HepG2 (cell line): ENCODE data around the gene DCAF8L1. TPM values are rescaled to one million over a fixed set of nuclear protein-coding genes. Genes with fewer than 3 reads are reported as not detected.

Experiments used
- ATAC-seq: fragments of 200-7000 bp; cut with Tn5 transposase; 3 replicates; pipeline ENCODE4 v1.9.1; 2020; ENCODE audit warnings: mild to moderate bottlenecking, moderate library complexity
- Bru-seq: library from RNA; stranded (reverse); fragments of 400-500 nt; gene quantifications from one replicate; lab custom pipeline; 2021; lab: Mats Ljungman, UMichigan
- BruChase-seq, 2 experiments: library from RNA; stranded (reverse); fragments of 400-500 nt; gene quantifications; one replicate each; lab custom pipeline; 2021; lab: Mats Ljungman, UMichigan
- BruUV-seq: library from RNA; stranded (reverse); fragments of 400-500 nt; replicated peaks from 2 replicates; lab custom pipeline; 2021; lab: Mats Ljungman, UMichigan
- CTCF ChIA-PET: fragments of 300-600 bp; formaldehyde crosslinking; extraction: SDS; loops from one replicate; lab custom pipeline; 2021; ENCODE audit warnings: low total read pairs, inconsistent platforms, low intra/inter-chr PET ratio; lab: Yijun Ruan, JAX
- POLR2A ChIA-PET: fragments of 350-600 bp; sonication (Branson Sonifier 250); formaldehyde crosslinking; loops from one replicate; lab custom pipeline; 2020; ENCODE audit warnings: antibody characterized with exemption, inconsistent platforms; lab: Yijun Ruan, JAX
- DNase-seq: peaks from one replicate; pipeline ENCODE4 v3.0.0-alpha.2; 2015; ENCODE audit warnings: low spot score
- FAIRE-seq: peaks from 3 replicates; lab custom pipeline; 2011; peaks lifted over from hg19 to GRCh38; lab: Jason Lieb, UNC
- H2AFZ ChIP-seq: one replicate; pipeline ENCODE4 v1.6.1; 2011; ENCODE audit warnings: low read length, inconsistent platforms
- H3K27ac ChIP-seq: fragments of 300-600 bp; 3 replicates; pipeline ENCODE4 v1.8.0; 2011; ENCODE audit warnings: mixed run types, mild to moderate bottlenecking, mixed read lengths, low read length, inconsistent platforms; ENCODE audit not compliant: insufficient read depth; ENCODE audit errors: extremely low read length
- H3K27me3 ChIP-seq, 2 experiments: fragments of 200-600 bp in 1 of 2; 2 replicates in 1 of 2; 3 replicates in 1 of 2; pipeline versions ENCODE4 v1.6.0 to v1.8.0; 2011; ENCODE audit warnings: low read length in 2 of 2, mild to moderate bottlenecking in 2 of 2, moderate library complexity in 2 of 2, inconsistent platforms in 1 of 2; ENCODE audit not compliant: insufficient read depth in 2 of 2, control insufficient read depth in 1 of 2
- H3K36me3 ChIP-seq, 2 experiments: fragments of 200-600 bp in 1 of 2; replicated peaks in 1 of 2; 2 replicates in 1 of 2; 3 replicates in 1 of 2; pipeline versions ENCODE4 v1.5.1 to v1.8.0; 2011; ENCODE audit warnings: low read length in 2 of 2, inconsistent platforms in 1 of 2; ENCODE audit not compliant: insufficient read depth in 2 of 2, control insufficient read depth in 1 of 2
- H3K4me1 ChIP-seq: 2 replicates; pipeline ENCODE4 v1.5.1; 2012; ENCODE audit warnings: low read length, inconsistent platforms; ENCODE audit not compliant: insufficient read depth
- H3K4me2 ChIP-seq: 2 replicates; pipeline ENCODE4 v1.6.0; 2011; ENCODE audit warnings: low read depth, low read length, inconsistent platforms
- H3K4me3 ChIP-seq, 3 experiments: fragments of 200-600 bp in 1 of 3; sonication (generic), shearing (Covaris generic) in 1 of 3; replicated peaks in 1 of 3; 2 replicates each; pipeline ENCODE4 v1.5.1; 2011 to 2016; ENCODE audit warnings: low read length in 3 of 3, inconsistent platforms in 2 of 3, low read depth in 2 of 3, mild to moderate bottlenecking in 2 of 3, control low read depth in 1 of 3, mixed read lengths in 1 of 3; ENCODE audit not compliant: insufficient read depth in 1 of 3
- H3K79me2 ChIP-seq: one replicate; pipeline ENCODE4 v1.6.1; 2011; ENCODE audit warnings: low read length, inconsistent platforms; ENCODE audit not compliant: insufficient read depth
- H3K9ac ChIP-seq: 2 replicates; pipeline ENCODE4 v1.6.0; 2011; ENCODE audit warnings: mild to moderate bottlenecking, low read depth, low read length, inconsistent platforms; ENCODE audit not compliant: insufficient read depth
- H3K9me3 ChIP-seq: 2 replicates; pipeline ENCODE4 v1.5.1; 2012; ENCODE audit warnings: mild to moderate bottlenecking, low read length
- H4K20me1 ChIP-seq: 2 replicates; pipeline ENCODE4 v1.6.0; 2011; ENCODE audit warnings: inconsistent platforms, mild to moderate bottlenecking, low read length, moderate library complexity; ENCODE audit not compliant: insufficient read depth
- EHMT2 ChIP-seq: fragments of 200-600 bp; sonication (generic); IDR thresholded peaks from 2 replicates; pipeline ENCODE4 v1.7.0; 2017; ENCODE audit warnings: antibody characterized with exemption, low read depth, low read length, borderline replicate concordance
- FOXK1 ChIP-seq: sonication (generic); formaldehyde crosslinking; IDR thresholded peaks from 2 replicates; pipeline ENCODE4 v1.4.0; 2020; ENCODE audit warnings: low read depth, missing genetic modification reagents, borderline replicate concordance
- IRX3 ChIP-seq: sonication (generic); formaldehyde crosslinking; IDR thresholded peaks from 2 replicates; pipeline ENCODE4 v1.8.1; 2023; ENCODE audit warnings: mild to moderate bottlenecking, low read depth, missing genetic modification reagents, borderline replicate concordance
- MYC ChIP-seq: sonication (generic); formaldehyde crosslinking; IDR thresholded peaks from 2 replicates; pipeline ENCODE4 v1.9.0; 2021; ENCODE audit warnings: missing genetic modification reagents, borderline replicate concordance
- NR2F2 ChIP-seq: IDR thresholded peaks from 2 replicates; pipeline ENCODE4 v1.6.1; 2012; ENCODE audit warnings: low read depth, inconsistent platforms, borderline replicate concordance
- RAD21 ChIP-seq: fragments of 450-650 bp; formaldehyde crosslinking; IDR thresholded peaks from 2 replicates; pipeline ENCODE4 v1.5.0; 2020; ENCODE audit warnings: mild to moderate bottlenecking
- RBM39 ChIP-seq: fragments of 200-400 bp; formaldehyde crosslinking; IDR thresholded peaks from one replicate; pipeline ENCODE4 v1.6.1; 2018; ENCODE audit warnings: antibody characterized with exemption, mild to moderate bottlenecking, low read depth, low read length; ENCODE audit not compliant: poor library complexity, severe bottlenecking
- RELA ChIP-seq: sonication (generic); formaldehyde crosslinking; IDR thresholded peaks from 2 replicates; pipeline ENCODE4 v1.4.0; 2020; ENCODE audit warnings: missing genetic modification reagents
- SRSF1 ChIP-seq: fragments of 200-400 bp; formaldehyde crosslinking; optimal IDR thresholded peaks from 2 replicates; pipeline ENCODE3; 2017; ENCODE audit warnings: mild to moderate bottlenecking, low read depth, low read length, moderate library complexity
- TBX3 ChIP-seq: fragments of 450-650 bp; IDR thresholded peaks from 2 replicates; pipeline ENCODE4 v1.6.1; 2017; ENCODE audit warnings: antibody characterized with exemption, mild to moderate bottlenecking, inconsistent platforms, borderline replicate concordance
- TCF12 ChIP-seq, 2 experiments: fragments of 450-650 bp in 1 of 2; sonication (generic) in 1 of 2; formaldehyde crosslinking in 1 of 2; IDR thresholded peaks; 2 replicates each; pipeline versions ENCODE4 v1.6.1 to v1.8.0; 2017 to 2022; ENCODE audit warnings: antibody characterized with exemption in 1 of 2, mild to moderate bottlenecking in 1 of 2, missing genetic modification reagents in 1 of 2, moderate library complexity in 1 of 2
- ZBTB42 ChIP-seq: sonication (generic); formaldehyde crosslinking; IDR thresholded peaks from 2 replicates; pipeline ENCODE4 v1.5.0; 2020; ENCODE audit warnings: mild to moderate bottlenecking, missing genetic modification reagents
- ZNF274 ChIP-seq: sonication (generic); formaldehyde crosslinking; IDR thresholded peaks from 2 replicates; pipeline ENCODE4 v1.5.1; 2020; ENCODE audit warnings: mild to moderate bottlenecking, missing genetic modification reagents
- ZNF337 ChIP-seq: sonication (generic); formaldehyde crosslinking; IDR thresholded peaks from 2 replicates; pipeline ENCODE4 v1.5.1; 2020; ENCODE audit warnings: missing genetic modification reagents, low read depth, mild to moderate bottlenecking, borderline replicate concordance
- ZNF460 ChIP-seq: sonication (generic); formaldehyde crosslinking; IDR thresholded peaks from 2 replicates; pipeline ENCODE4 v1.5.1; 2020; ENCODE audit warnings: missing genetic modification reagents, mild to moderate bottlenecking, borderline replicate concordance
- ZNF503 ChIP-seq: sonication (generic); formaldehyde crosslinking; IDR thresholded peaks from 2 replicates; pipeline ENCODE4 v1.4.0; 2020; ENCODE audit warnings: missing genetic modification reagents
- ZNF652 ChIP-seq: IDR thresholded peaks from 2 replicates; pipeline ENCODE4 v1.6.1; 2016; ENCODE audit warnings: low read depth, borderline replicate concordance
- WGBS: methylation state at CpG from one replicate; pipeline ENCODE4 v1.1.6; 2017; ENCODE audit warnings: low lambda C conversion rate; 5-methylcytosine and 5-hydroxymethylcytosine counted together
- in situ Hi-C: cut with HindIII; loops from 2 replicates; pipeline ENCODE4 v1.10.0; 2017; ENCODE audit warnings: low pct_unique_long_range_greater_than_20kb; ENCODE audit not compliant: extremely low pct_ligation_motif_present
- intact Hi-C: fragments of 100-400 bp; cut with micrococcal nuclease; formaldehyde crosslinking; loops from one replicate; pipeline ENCODE4 v1.10.0; 2022; ENCODE audit not compliant: unreplicated experiment
- long read RNA-seq, 2 experiments: library from RNA in 1 of 2; library from polyadenylated mRNA in 1 of 2; stranded (forward) in 1 of 2; unstranded in 1 of 2; transcript quantifications; one replicate each; pipeline ENCODE4 v2.0.0, GENCODE V29; 2019 to 2022
- polyA minus RNA-seq, 3 experiments: library from RNA; depleted of rRNA, polyadenylated mRNA; stranded (reverse); fragments of >200 nt; gene quantifications; 2 replicates each; pipeline ENCODE4 v1.2.3, GENCODE V29; 2011; ENCODE audit warnings: low replicate concordance in 1 of 3
- polyA plus RNA-seq, 8 experiments: library from polyadenylated mRNA; depleted of rRNA in 3 of 8; stranded (reverse) in 7 of 8; unstranded in 1 of 8; fragments of >200 nt; fragmentation: Illumina TruSeq in 4 of 8; extraction: Trizol in 4 of 8; gene quantifications; 2 replicates each; pipeline versions ENCODE4 v1.2.1 to v1.2.3, GENCODE V29; 2011 to 2016; ENCODE audit warnings: low read depth in 4 of 8, missing spikeins in 1 of 8, mixed read lengths in 1 of 8; ENCODE audit not compliant: insufficient read depth in 1 of 8
- total RNA-seq, 5 experiments: library from RNA; depleted of rRNA; stranded (reverse); fragments of >200 nt; fragmentation: Illumina TruSeq; extraction: Trizol; gene quantifications; 2 replicates each; pipeline ENCODE4 v1.2.3, GENCODE V29; 2016; ENCODE audit warnings: low read depth in 1 of 5

Gene DCAF8L1
- total RNA-seq (2016; rRNA removed; fragmentation: Illumina TruSeq; extraction: Trizol) (not detected in 2 replicates), polyA plus RNA-seq (2011; rRNA removed) (not detected in 2 replicates), polyA minus RNA-seq (2011; rRNA and poly(A)+ RNA removed; ENCODE audit: low replicate concordance) (not detected in 2 replicates), Bru-seq, nascent RNA (not detected), BruChase-seq, experiment 1, labeled RNA remaining after a 6-hour chase (not detected), BruChase-seq, experiment 2, labeled RNA remaining after a 2-hour chase (not detected)
- not detected in 2 replicates for total RNA-seq (2016; cell fraction: cytosol; rRNA removed; fragmentation: Illumina TruSeq; extraction: Trizol; ENCODE audit: low read depth)
- not detected in 2 replicates for total RNA-seq (2016; cell fraction: insoluble cytoplasmic fraction; rRNA removed; fragmentation: Illumina TruSeq; extraction: Trizol)
- total RNA-seq (2016; cell fraction: membrane; rRNA removed; fragmentation: Illumina TruSeq; extraction: Trizol) = not detected in 2 replicates
- not detected in 2 replicates for total RNA-seq (2016; cell fraction: nucleus; rRNA removed; fragmentation: Illumina TruSeq; extraction: Trizol)
- not detected in 2 replicates for polyA plus RNA-seq (2011; cell fraction: cytosol; rRNA removed)
- polyA plus RNA-seq (2011; cell fraction: nucleus; rRNA removed) = not detected in 2 replicates
- polyA plus RNA-seq (2012) = not detected in 2 replicates
- polyA plus RNA-seq (2016; cell fraction: cytosol; fragmentation: Illumina TruSeq; extraction: Trizol; ENCODE audit: low read depth) = not detected in 2 replicates
- polyA plus RNA-seq (2016; cell fraction: insoluble cytoplasmic fraction; fragmentation: Illumina TruSeq; extraction: Trizol; ENCODE audit: low read depth) = not detected in 2 replicates
- not detected in 2 replicates for polyA plus RNA-seq (2016; cell fraction: membrane; fragmentation: Illumina TruSeq; extraction: Trizol; ENCODE audit: low read depth)
- polyA plus RNA-seq (2016; cell fraction: nucleus; fragmentation: Illumina TruSeq; extraction: Trizol; ENCODE audit: insufficient read depth, low read depth) = not detected in 2 replicates
- polyA minus RNA-seq (2011; cell fraction: cytosol; rRNA and poly(A)+ RNA removed) = not detected in 2 replicates
- polyA minus RNA-seq (2011; cell fraction: nucleus; rRNA and poly(A)+ RNA removed) = not detected in 2 replicates
- long read RNA-seq, experiment 1 = 0 reads
- long read RNA-seq, experiment 2 = 0 reads

GRCh38 chrX:27981349-27981748, at the start of gene DCAF8L1:
Gene DCAF8L1 (minus strand): TSS chrX:27981449. CDS start chrX:27981334, 115 bp downstream.
- in situ Hi-C loops = no loop called here
- no peak within 1 kb of the TSS for H2AFZ ChIP-seq

GRCh38 chrX:28022371-28022770, 41.1 kb upstream of the DCAF8L1 start:
- no peak for ATAC-seq
- TF ChIP-seq RAD21 (CRISPR knock-in tag) = no peak
- TF ChIP-seq FOXK1 = no peak
- no peak for TF ChIP-seq SRSF1
- no peak for TF ChIP-seq ZNF274 (CRISPR knock-in tag)
- no peak for TF ChIP-seq ZNF503 (CRISPR knock-in tag)
- no peak for TF ChIP-seq ZBTB42 (CRISPR knock-in tag)
- TF ChIP-seq EHMT2 = no peak
- TF ChIP-seq MYC (CRISPR knock-in tag) = no peak
- no peak for TF ChIP-seq TBX3
- no peak for TF ChIP-seq ZNF460 (CRISPR knock-in tag)
- Histone ChIP-seq H3K9me3 (no peaks in the 10 kb centered on the region), H3K4me2 (no peak overlapping the region), H4K20me1 (no peaks in the 10 kb centered on the region), H3K36me3 (no peaks in the 10 kb centered on the region), H2AFZ (no peak overlapping the region), H3K4me3 (no peak overlapping the region), H3K9ac (no peak overlapping the region), H3K27ac (no peak overlapping the region), H3K27me3 (no peaks in the 10 kb centered on the region), H3K79me2 (no peaks in the 10 kb centered on the region), H3K4me1 (no peaks in the 10 kb centered on the region)
- no TSS peak for BruUV-seq
- DNase-seq = no peak
- FAIRE-seq = no peak
- WGBS = 4% methylated on average over 2 of the region's 2 CpGs
- ChIA-PET CTCF (no interaction called here), POLR2A (no interaction called here)
- intact Hi-C loops = no loop called here
- in situ Hi-C loops = no loop called here

More at GRCh38 chrX:27981349-27981748, at the start of gene DCAF8L1:
- no peaks in the 10 kb centered on the region for H3K27me3 ChIP-seq
- 63% methylated on average over 7 of the region's 14 CpGs for WGBS
- no peak within 1 kb of the TSS for H3K4me2 ChIP-seq
- FAIRE-seq = no peak
- TF ChIP-seq NR2F2 = no peak
- TF ChIP-seq ZNF337 = no peak
- TF ChIP-seq SRSF1 = no peak
- TF ChIP-seq IRX3 = no peak
- TF ChIP-seq TCF12 (IDR thresholded peaks at IDR 0.05) = no peak
- TF ChIP-seq TCF12 (CRISPR knock-in tag; IDR thresholded peaks at IDR 0.05) = no peak
- no peak for TF ChIP-seq RBM39
- TF ChIP-seq ZNF652 = no peak
- no peak for TF ChIP-seq RELA
- no peak within 1 kb of the TSS for H3K9ac ChIP-seq
- CTCF ChIA-PET = no interaction called here
- no peaks in the 10 kb centered on the region for H3K79me2 ChIP-seq
- H3K9me3 ChIP-seq = no peaks in the 10 kb centered on the region
- ATAC-seq = no peak
- no peak within 1 kb of the TSS for H3K4me3 ChIP-seq
- no peaks in the 10 kb centered on the region for H4K20me1 ChIP-seq
- POLR2A ChIA-PET = no interaction called here
- no TSS peak for BruUV-seq
- no peaks in the 10 kb centered on the region for H3K4me1 ChIP-seq
- H3K27ac ChIP-seq = no peak within 1 kb of the TSS
- H3K36me3 ChIP-seq = no peaks in the 10 kb centered on the region
- DNase-seq = no peak
- intact Hi-C loops = no loop called here
